Measurements from ENCODE around the gene BST1.
"Not testable (repeated sequence)": the region's sequence is repeated elsewhere in the genome, so short reads cannot be mapped to it uniquely, and the experiment has no call there.

The BST1 gene

GRCh38 chr4:15714141-15714540 is 11.3 kb downstream of the BST1 start:
- DNase-seq = no peak

GRCh38 chr4:15714646-15715435 is 12.0 kb downstream of the BST1 start:
- no peak for DNase-seq

- DNase-seq = no peak
These were observed 13.2 kb downstream of the BST1 start for GRCh38 chr4:15716115-15716514.

- no peak for DNase-seq
These were observed 14.2 kb downstream of the BST1 start for GRCh38 chr4:15717086-15717485.

GRCh38 chr4:15717657-15718416 is 15.0 kb downstream of the BST1 start:
- no peak for DNase-seq

- DNase-seq = no peak
These were observed 15.6 kb downstream of the BST1 start for GRCh38 chr4:15718465-15718864.

- no peak for DNase-seq
These were observed 16.1 kb downstream of the BST1 start for GRCh38 chr4:15718959-15719358.

- DNase-seq = no peak
These were observed 16.6 kb downstream of the BST1 start for GRCh38 chr4:15719506-15719905.

GRCh38 chr4:15720851-15721250 is 18.0 kb downstream of the BST1 start:
- DNase-seq = no peak

- DNase-seq = no peak
These were observed 22.7 kb downstream of the BST1 start for GRCh38 chr4:15725608-15726007.

- no peak for DNase-seq
These were observed 27.2 kb downstream of the BST1 start for GRCh38 chr4:15729910-15730533.

GRCh38 chr4:15733061-15733460 is 30.2 kb downstream of the BST1 start:
- not testable (repeated sequence) for DNase-seq

- DNase-seq = no peak
These were observed 32.7 kb downstream of the BST1 start for GRCh38 chr4:15735536-15735935.

GRCh38 chr4:15736514-15737050 is 33.7 kb downstream of the BST1 start:
- DNase-seq = no peak

- no peak for DNase-seq
These were observed 34.4 kb downstream of the BST1 start for GRCh38 chr4:15737255-15737654.

- DNase-seq = no peak
These were observed 36.0 kb downstream of the BST1 start for GRCh38 chr4:15738877-15739276.

- no peak for DNase-seq
These were observed 38.0 kb downstream of the BST1 start for GRCh38 chr4:15740764-15741404.

- no peak for DNase-seq
These were observed 39.3 kb downstream of the BST1 start for GRCh38 chr4:15742083-15742582.

- no peak for DNase-seq
These were observed 39.8 kb downstream of the BST1 start for GRCh38 chr4:15742637-15743036.

GRCh38 chr4:15744016-15744545 is 41.2 kb downstream of the BST1 start:
- no peak for DNase-seq

- no peak for DNase-seq
These were observed 43.2 kb downstream of the BST1 start for GRCh38 chr4:15746110-15746509.

- no peak for DNase-seq
These were observed 46.1 kb downstream of the BST1 start for GRCh38 chr4:15749001-15749400.

GRCh38 chr4:15751153-15751552 is 48.3 kb downstream of the BST1 start:
- DNase-seq = no peak

Data from activated gamma-delta T cell (primary cell).